Muscle of leg (tissue), 11 donors: ENCODE results near the gene OSGEP. TPM values are rescaled to one million over a fixed set of nuclear protein-coding genes. Genes with fewer than 3 reads are reported as not detected.
A peak's percentile ranks its signal among the peaks of the same experiment; 100 is the strongest.

Source experiments
- DNase-seq: peaks from one replicate; pipeline ENCODE4 v3.0.0; 2013
- H3K27ac ChIP-seq: one replicate; pipeline ENCODE4 v1.5.1; 2013; ENCODE audit warnings: mild to moderate bottlenecking, low read length, control low read depth
- H3K27me3 ChIP-seq: one replicate; pipeline ENCODE4 v1.6.1; 2013; ENCODE audit warnings: low read length; ENCODE audit not compliant: control insufficient read depth, insufficient read depth
- H3K36me3 ChIP-seq: one replicate; pipeline ENCODE4 v1.6.1; 2013; ENCODE audit warnings: low read length; ENCODE audit not compliant: control insufficient read depth, insufficient read depth
- H3K4me1 ChIP-seq: one replicate; pipeline ENCODE4 v1.6.1; 2013; ENCODE audit warnings: low read length; ENCODE audit not compliant: control insufficient read depth, insufficient read depth
- H3K4me3 ChIP-seq: one replicate; pipeline ENCODE4 v1.5.1; 2013; ENCODE audit warnings: low read length, control low read depth
- H3K9me3 ChIP-seq: replicated peaks from 2 replicates; pipeline ENCODE4 v1.6.1; 2013; ENCODE audit warnings: low read depth, low read length; ENCODE audit not compliant: control insufficient read depth
- WGBS: methylation state at CpG from one replicate; pipeline ENCODE4 v1.1.5; 2013; ENCODE audit warnings: missing lambda C conversion rate; ENCODE audit not compliant: insufficient coverage; 5-methylcytosine and 5-hydroxymethylcytosine counted together
- polyA plus RNA-seq, 8 donors: library from polyadenylated mRNA; unstranded; fragments of 120-200 nt; gene quantifications; one replicate each; pipeline versions ENCODE4 v1.2.1 to v1.2.3, GENCODE V29; 2013; ENCODE audit warnings: inconsistent platforms in 1 of 8, low replicate concordance in 1 of 8; ENCODE audit not compliant: insufficient read length in 8 of 8, insufficient read depth in 1 of 8
- total RNA-seq: library from RNA; stranded (reverse); fragments of 120-200 nt; gene quantifications from one replicate; pipeline ENCODE4 v1.2.4, GENCODE V29; 2013

Gene OSGEP
- total and polyA plus RNA-seq, 9 donors: 26.4 to 47.5 (median 33.0) TPM

- Histone ChIP-seq H3K4me1 (no peaks in the 10 kb centered on the region), H3K9me3 (no peaks in the 10 kb centered on the region), H3K27ac (no peak overlapping the region), H3K36me3 (no peaks in the 10 kb centered on the region), H3K27me3 (no peaks in the 10 kb centered on the region), H3K4me3 (no peak overlapping the region)
- 20% methylated on average over 1 of the region's 1 CpG for WGBS
- DNase-seq: no peak
Observed at GRCh38 chr14:20419419-20419818, 35.2 kb downstream of the OSGEP start.

- H3K27me3 ChIP-seq: no peaks in the 10 kb centered on the region
- no peak overlapping the region for H3K27ac ChIP-seq
- DNase-seq: no peak
- H3K4me3 ChIP-seq: no peak overlapping the region
- H3K9me3 ChIP-seq: no peaks in the 10 kb centered on the region
- H3K4me1 ChIP-seq: peaks cover 7% of the 10 kb centered on the region
- no peaks in the 10 kb centered on the region for H3K36me3 ChIP-seq
- 81% methylated on average over 2 of the region's 2 CpGs for WGBS
Observed at GRCh38 chr14:20418501-20418909, 36.1 kb downstream of the OSGEP start.

- H3K36me3 ChIP-seq: no peaks in the 10 kb centered on the region
- H3K9me3 ChIP-seq: no peaks in the 10 kb centered on the region
- no peak for DNase-seq
- no peak overlapping the region for H3K4me3 ChIP-seq
- WGBS: 71% methylated on average over 3 of the region's 7 CpGs
- peaks cover 7% of the 10 kb centered on the region for H3K4me1 ChIP-seq
- no peak overlapping the region for H3K27ac ChIP-seq
- no peaks in the 10 kb centered on the region for H3K27me3 ChIP-seq
Observed at GRCh38 chr14:20417250-20418186, 37.1 kb downstream of the OSGEP start.

DNA sequence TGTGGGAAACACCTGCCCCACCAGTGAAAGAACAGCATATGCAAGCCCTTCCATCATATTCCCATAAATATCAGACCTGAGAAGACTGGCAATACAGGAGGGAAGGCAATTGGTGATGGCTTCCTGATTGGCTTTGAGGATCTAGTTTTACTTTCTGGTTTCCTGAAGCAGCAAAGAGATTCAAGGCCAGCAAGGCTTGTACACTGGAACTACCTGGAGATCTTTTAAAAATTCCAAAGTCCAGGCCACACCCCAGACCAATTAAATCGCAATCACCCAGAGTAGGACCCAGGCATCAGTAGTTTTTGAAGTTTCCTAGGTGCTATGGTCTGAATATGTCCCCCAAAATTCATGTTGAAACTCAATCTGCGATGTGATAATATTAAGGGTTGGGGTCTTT is 38.4 kb downstream of the OSGEP start:
- no peaks in the 10 kb centered on the region for H3K36me3 ChIP-seq
- H3K27ac ChIP-seq: no peak overlapping the region
- WGBS: no CpG with 5 or more reads among the region's 2 CpGs
- no peak for DNase-seq
- no peaks in the 10 kb centered on the region for H3K27me3 ChIP-seq
- H3K4me3 ChIP-seq: no peak overlapping the region
- H3K9me3 ChIP-seq: no peaks in the 10 kb centered on the region
- peaks cover 11% of the 10 kb centered on the region for H3K4me1 ChIP-seq

DNA sequence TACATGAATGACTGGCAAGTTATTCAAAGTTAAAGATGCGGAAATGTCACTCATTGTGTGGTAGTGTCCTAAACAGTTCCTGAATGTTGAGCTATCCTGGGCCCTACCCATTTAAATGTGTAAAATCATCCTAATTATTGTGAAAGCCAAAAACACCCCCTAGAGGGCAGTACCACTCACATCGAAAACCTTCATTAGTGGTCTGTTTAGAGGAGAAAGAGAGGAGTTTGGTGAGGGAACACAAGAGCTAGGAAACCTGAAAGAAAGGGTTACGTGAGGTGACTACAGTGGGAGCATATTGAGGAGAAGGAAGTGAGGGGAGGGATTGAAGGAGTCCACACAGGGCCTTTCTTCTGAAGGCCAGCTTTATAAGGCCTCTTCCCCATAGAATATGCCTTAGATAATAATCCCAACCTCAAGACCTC is 38.8 kb downstream of the OSGEP start:
- peak; percentile 43 for DNase-seq
- Histone ChIP-seq H3K9me3 (no peaks in the 10 kb centered on the region), H3K4me3 (no peak overlapping the region), H3K4me1 (peaks cover 11% of the 10 kb centered on the region), H3K27me3 (no peaks in the 10 kb centered on the region), H3K27ac (no peak overlapping the region), H3K36me3 (no peaks in the 10 kb centered on the region)
- WGBS: 40% methylated on average over 1 of the region's 3 CpGs

DNA sequence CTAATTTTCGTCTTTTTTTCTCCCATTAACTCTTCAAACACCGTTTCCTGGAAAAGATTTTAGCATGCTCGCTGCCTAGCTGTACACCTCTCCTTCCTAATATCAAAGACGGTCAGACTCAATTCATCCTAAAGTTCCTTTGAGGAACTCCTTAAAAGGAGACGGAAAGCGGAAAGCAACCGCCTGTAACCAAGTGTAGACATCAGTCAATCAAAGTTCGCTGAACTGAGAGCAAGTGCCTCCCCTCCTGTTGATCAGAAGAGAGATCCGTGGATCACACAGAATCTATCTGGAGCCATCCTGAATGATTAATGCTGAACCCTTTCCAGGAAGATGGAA is 40.9 kb downstream of the OSGEP start:
- H3K27ac ChIP-seq: peak overlapping the region; percentile 99
- no peaks in the 10 kb centered on the region for H3K9me3 ChIP-seq
- peak overlapping the region; percentile 92 for H3K4me3 ChIP-seq
- no peaks in the 10 kb centered on the region for H3K27me3 ChIP-seq
- no peaks in the 10 kb centered on the region for H3K36me3 ChIP-seq
- peaks cover 11% of the 10 kb centered on the region for H3K4me1 ChIP-seq
- WGBS: 3% methylated on average over 6 of the region's 9 CpGs
- DNase-seq: peak; percentile 38

DNA sequence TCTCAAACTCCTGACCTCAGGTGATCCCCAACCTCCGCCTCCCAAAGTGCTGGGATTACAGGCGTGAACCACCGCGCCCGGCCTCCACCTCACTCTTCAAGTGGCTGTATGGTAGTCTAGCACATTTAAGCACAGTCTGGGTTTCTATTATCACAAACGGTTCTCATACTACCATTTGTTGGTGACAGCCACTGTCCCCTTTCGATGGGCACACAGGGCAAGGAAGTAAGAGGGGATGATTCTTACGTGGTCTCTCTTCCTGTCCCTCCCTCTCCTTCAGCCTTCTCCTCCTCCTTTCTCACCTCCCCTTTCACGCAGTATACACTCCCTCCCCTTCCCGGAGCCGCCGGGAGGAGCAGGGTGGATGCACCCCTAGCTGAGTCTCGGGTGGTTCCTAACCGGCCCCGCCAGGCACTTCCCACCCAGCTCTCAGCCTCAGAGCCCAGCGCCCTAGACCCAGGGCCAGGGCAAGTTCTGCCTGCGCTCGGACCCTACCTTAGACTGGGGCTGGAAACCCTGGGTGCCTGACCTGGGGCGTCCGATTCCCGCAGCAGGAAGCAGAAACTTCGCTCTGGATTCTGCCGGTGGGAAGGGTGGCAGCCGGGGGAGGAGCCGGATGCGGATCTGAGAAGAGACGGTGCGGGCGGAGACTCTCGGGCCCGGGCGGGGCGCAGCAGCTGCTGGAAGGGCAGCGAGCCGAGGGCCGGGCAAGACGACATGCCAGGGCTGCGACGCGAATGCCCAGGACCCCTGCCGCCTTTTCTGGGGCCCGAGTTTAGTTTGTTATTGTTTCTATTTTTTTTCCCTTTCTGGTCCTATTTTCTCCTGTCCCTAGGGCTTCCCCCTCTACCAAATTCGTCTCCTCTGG is 41.5 kb downstream of the OSGEP start, which contains the start of gene TEP1:
TEP1 (minus strand) TSS at position 626 of the 868 bp plus-strand sequence. CDS start 5,062 bp downstream, outside the sequence.
- Histone ChIP-seq H3K27me3 (no peaks in the 10 kb centered on the region), H3K4me3 (peak within 1 kb of the TSS; percentile 92), H3K9me3 (no peaks in the 10 kb centered on the region), H3K27ac (peak within 1 kb of the TSS; percentile 99), H3K4me1 (peaks cover 11% of the 10 kb centered on the region), H3K36me3 (peaks cover 3% of the 10 kb centered on the region)
- DNase-seq: peak; percentile 92
- WGBS: under 1% methylated on average over 27 of the region's 43 CpGs

GRCh38 chr14:20412411-20412810 is 42.2 kb downstream of the OSGEP start:
- Histone ChIP-seq H3K4me3 (peak overlapping the region; percentile 92), H3K4me1 (peaks cover 11% of the 10 kb centered on the region), H3K27ac (peak overlapping the region; percentile 99), H3K36me3 (peaks cover 10% of the 10 kb centered on the region), H3K9me3 (no peaks in the 10 kb centered on the region), H3K27me3 (no peaks in the 10 kb centered on the region)
- 17% methylated on average over 1 of the region's 7 CpGs for WGBS
- DNase-seq: peak; percentile 26

- 69% methylated on average over 2 of the region's 2 CpGs for WGBS
- H3K27ac ChIP-seq: no peak overlapping the region
- no peak overlapping the region for H3K4me3 ChIP-seq
- peaks cover 10% of the 10 kb centered on the region for H3K4me1 ChIP-seq
- peak; percentile 10 for DNase-seq
- no peaks in the 10 kb centered on the region for H3K27me3 ChIP-seq
- H3K9me3 ChIP-seq: no peaks in the 10 kb centered on the region
- H3K36me3 ChIP-seq: peaks cover 36% of the 10 kb centered on the region
Observed at GRCh38 chr14:20409226-20409625, 45.4 kb downstream of the OSGEP start.

GRCh38 chr14:20403521-20403920 is 51.1 kb downstream of the OSGEP start:
- Histone ChIP-seq H3K27ac (no peak overlapping the region), H3K4me3 (no peak overlapping the region), H3K36me3 (peaks cover 68% of the 10 kb centered on the region), H3K4me1 (no peaks in the 10 kb centered on the region), H3K27me3 (no peaks in the 10 kb centered on the region), H3K9me3 (no peaks in the 10 kb centered on the region)
- DNase-seq: no peak
- 97% methylated on average over 5 of the region's 11 CpGs for WGBS
